Activated gamma-delta T cell (primary cell): Measurements from ENCODE around the gene VPREB1.
"Not testable (repeated sequence)": the region's sequence is repeated elsewhere in the genome, so short reads cannot be mapped to it uniquely, and the experiment has no call there.

ENCODE experiments used
- DNase-seq: peaks from one replicate; lab custom pipeline; 2025; lab: John Stamatoyannopoulos, UW

VPREB1 gene

GRCh38 chr22:22245935-22246525 is 1.4 kb downstream of the VPREB1 start:
- DNase-seq = no peak

GRCh38 chr22:22246706-22247105 is 2.1 kb downstream of the VPREB1 start:
- DNase-seq = no peak

GRCh38 chr22:22248878-22249277 is 4.3 kb downstream of the VPREB1 start:
- DNase-seq = no peak

DNA sequence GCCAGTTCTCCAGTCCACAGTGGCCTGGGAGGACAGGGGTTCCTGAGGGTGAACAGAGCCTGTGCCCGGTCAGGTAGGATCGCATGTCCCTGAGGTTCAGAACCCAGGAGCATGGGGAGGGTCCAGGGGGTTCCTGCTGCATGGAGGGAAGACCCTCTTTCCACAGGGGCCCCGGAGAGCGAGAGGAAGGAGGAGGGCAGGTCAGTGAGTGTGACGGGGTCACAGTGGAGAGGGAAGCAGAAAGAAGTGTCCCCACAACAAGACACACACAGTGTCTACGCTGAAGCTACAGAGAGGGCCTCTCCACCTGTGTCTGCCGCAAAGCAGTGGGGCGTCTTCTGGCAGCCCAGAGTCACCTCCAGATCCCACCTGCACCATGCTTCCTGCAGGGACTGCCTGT is 6.1 kb downstream of the VPREB1 start:
- DNase-seq = not testable (repeated sequence)

DNA sequence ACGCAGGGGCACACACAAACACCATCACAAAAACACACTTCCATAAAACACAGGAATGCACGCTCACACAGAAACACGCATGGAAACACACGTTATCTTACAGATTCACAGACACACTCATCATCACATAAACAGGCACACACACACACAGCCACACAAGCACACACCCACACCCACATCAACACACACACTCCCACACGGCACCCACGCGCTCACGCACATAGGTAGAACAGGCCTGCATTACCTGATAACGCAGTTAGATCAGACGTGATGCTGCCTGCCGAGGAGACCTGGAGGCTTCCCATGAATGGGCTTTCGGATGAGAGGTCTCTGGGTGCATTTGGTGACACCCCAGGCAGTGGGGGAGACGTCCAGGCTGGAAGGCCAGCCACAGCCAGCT is 11.5 kb downstream of the VPREB1 start:
- not testable (repeated sequence) for DNase-seq

DNA sequence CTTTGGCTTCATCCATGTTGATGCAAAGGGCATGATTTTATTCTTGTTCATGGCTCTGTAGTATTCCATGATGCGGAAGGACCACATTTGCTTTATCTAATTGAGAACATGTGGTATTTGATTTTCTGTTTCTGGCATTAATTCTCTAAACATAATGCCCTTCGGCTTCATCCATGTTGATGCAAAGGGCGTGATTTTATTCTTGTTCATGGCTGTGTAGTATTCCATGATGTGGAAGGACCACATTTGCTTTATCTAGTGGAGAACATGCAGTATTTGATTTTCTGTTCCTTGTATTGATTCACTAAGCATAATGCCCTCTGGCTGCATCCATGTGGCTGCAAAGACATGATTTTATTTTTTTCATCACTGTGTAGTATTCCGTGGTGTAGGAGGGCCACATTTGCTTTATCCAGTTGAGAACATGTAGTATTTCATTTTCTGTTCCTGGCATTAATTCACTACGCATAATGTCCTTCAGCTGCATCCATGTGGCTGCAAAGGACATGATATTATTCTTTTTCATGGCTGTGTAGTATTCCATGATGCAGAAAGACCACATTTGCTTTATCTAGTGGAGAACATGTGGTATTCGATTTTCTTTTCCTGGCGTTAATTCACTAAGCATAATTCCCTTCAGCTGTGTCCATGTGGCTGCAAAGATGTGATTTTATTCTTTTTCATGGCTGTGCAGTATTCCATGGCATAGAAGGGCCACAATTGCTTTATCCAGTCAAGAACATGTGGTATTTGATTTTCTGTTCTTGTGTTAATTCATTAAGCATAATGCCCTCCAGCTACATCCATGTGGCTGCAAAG is 14.2 kb downstream of the VPREB1 start:
- DNase-seq = not testable (repeated sequence)

- not testable (repeated sequence) for DNase-seq
Observed at GRCh38 chr22:22260169-22260568, 15.6 kb downstream of the VPREB1 start.

- DNase-seq = not testable (repeated sequence)
Observed at GRCh38 chr22:22260586-22260985, 16.0 kb downstream of the VPREB1 start.

GRCh38 chr22:22262332-22263074 is 17.9 kb downstream of the VPREB1 start:
- not testable (repeated sequence) for DNase-seq

DNA sequence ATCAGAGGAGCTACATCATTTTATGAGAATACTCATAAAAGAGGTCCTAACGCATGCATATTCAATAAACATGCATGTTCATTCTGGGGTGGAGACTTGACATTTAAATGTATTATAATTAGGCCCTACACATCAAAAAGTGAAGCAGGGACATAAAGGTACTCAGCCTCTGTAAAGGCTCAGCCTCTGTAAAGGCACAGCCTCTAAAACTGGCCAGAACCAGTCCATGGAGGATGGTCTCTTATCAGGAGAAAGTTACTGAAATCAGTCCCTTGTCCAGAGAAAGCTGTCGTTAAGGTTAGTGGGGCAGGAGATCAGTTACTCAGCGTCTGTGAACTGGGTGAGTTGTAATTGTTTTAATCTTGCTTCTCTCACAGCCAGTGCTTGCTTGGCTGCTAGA is 19.2 kb downstream of the VPREB1 start:
- not testable (repeated sequence) for DNase-seq

GRCh38 chr22:22270036-22270676 is 25.6 kb downstream of the VPREB1 start:
- not testable (repeated sequence) for DNase-seq

DNA sequence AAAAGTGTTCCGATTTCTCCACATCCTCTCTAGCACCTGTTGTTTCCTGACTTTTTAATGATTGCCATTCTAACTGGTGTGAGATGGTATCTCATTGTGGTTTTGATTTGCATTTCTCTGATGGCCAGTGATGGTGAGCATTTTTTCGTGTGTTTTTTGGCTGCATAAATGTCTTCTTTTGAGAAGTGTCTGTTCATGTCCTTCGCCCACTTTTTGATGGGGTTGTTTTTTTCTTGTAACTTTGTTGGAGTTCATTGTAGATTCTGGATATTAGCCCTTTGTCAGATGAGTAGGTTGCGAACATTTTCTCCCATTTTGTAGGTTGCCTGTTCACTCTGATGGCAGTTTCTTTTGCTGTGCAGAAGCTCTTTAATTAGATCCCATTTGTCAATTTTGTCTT is 32.8 kb downstream of the VPREB1 start:
- not testable (repeated sequence) for DNase-seq

DNA sequence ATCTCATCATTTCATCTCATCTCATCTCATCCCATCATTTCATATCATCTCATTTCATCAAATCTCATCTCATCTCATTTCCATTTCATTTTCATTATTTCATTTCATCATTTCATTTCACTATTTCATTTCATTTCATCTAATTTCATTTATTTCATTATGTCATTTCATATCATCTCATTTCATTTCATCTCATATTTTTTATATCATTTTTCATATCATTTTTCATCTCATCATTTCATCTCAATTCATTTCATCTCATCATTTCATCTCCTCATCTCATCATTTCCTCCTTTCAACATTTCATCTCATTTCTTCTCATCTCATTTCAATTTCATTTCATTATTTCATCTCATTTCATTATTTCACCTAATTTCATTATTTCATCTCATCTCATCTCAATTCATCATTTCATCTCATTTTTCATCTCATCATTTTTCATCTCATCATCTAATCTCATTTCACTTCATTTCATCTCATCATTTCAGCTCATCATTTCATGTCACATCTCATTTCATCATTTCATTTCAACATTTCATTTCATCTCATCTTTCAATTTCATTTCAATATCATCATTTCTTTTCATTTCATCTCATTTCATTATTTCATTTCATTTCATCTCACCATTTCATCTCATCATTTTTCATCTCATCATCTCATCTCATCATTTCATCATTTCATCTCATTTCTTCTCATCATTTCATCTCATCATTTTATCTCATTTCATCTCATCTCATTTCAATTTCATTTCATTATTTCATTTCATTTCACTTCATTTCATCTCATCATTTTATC is 40.6 kb downstream of the VPREB1 start:
- DNase-seq = not testable (repeated sequence)

- DNase-seq = not testable (repeated sequence)
Observed at GRCh38 chr22:22286390-22287105, 42.0 kb downstream of the VPREB1 start.

DNA sequence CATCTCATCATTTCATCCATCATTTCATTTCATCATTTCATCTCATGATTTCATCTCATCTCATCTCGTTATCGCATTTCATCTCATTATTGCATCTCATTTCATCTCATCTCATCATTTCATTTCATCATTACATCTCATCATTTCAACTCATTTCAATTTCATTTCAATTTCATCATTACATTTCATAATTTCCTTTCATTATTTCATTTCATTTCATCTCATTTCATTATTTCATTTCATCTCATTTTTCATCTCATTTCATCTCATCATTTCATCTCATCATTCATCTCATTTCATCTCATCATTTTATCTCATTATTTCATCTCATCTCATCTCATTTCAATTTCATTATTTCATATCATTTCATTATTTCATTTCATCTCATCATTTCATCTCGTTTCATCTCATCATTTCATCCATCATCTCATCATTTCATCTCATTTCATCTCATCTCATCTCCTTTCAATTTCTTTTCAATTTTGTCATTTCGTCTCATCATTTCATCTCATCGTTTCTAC is 42.6 kb downstream of the VPREB1 start:
- DNase-seq = not testable (repeated sequence)

- DNase-seq = not testable (repeated sequence)
Observed at GRCh38 chr22:22289666-22290065, 45.1 kb downstream of the VPREB1 start.

GRCh38 chr22:22291129-22291806 is 46.7 kb downstream of the VPREB1 start:
- not testable (repeated sequence) for DNase-seq

GRCh38 chr22:22292656-22293055 is 48.1 kb downstream of the VPREB1 start:
- DNase-seq = not testable (repeated sequence)

DNA sequence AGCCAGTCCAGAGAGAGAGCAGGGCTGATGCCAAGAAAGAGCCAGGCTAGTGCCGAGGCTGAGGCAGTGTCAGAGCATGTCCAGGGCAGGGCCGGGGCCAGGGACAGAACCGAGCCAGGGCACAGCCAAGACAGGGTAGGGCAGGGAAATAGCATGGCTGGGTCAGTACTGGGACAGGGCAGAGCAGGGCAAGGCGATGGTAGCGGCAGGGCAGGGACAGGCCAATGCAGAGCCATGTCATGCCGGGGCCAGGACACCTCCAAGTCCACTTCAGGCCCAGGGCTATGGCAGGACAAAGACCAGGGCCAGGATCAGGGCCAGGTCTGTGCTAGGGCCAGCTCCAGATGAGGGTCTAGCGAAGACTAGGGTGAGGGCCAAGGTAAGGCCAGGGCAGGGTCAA is 48.9 kb downstream of the VPREB1 start:
- DNase-seq = not testable (repeated sequence)

- DNase-seq = not testable (repeated sequence)
Observed at GRCh38 chr22:22294641-22295040, 50.1 kb downstream of the VPREB1 start.
